Measurements from ENCODE around the gene FRK. TPM values are rescaled to one million over a fixed set of nuclear protein-coding genes. Genes with fewer than 3 reads are reported as not detected.
"Not testable (repeated sequence)": the region's sequence is repeated elsewhere in the genome, so short reads cannot be mapped to it uniquely, and the experiment has no call there.

Gene FRK
- total RNA-seq, 2 donors from 2014 or later = 7.9 to 9.1 TPM

- Histone ChIP-seq H3K27ac (no peak overlapping the region), H3K4me3 (no peak overlapping the region), H3K4me1 (no peaks in the 10 kb centered on the region), H3K9me3 (no peaks in the 10 kb centered on the region), H3K27me3 (no peaks in the 10 kb centered on the region), H3K36me3 (replicated peaks in 1 of 2; ENCODE audit: insufficient read depth in 1 of 2, low read depth in 2 of 2) (no peaks in the 10 kb centered on the region)
- no peak for TF ChIP-seq POLR2A (IDR thresholded peaks at IDR 0.05)
- TF ChIP-seq CTCF (IDR thresholded peaks at IDR 0.05) = no peak
- intact Hi-C loops (cut with DNase I) = no loop called here
- DNase-seq (no peak), ATAC-seq (no peak)
- 86 to 87% methylated on average over 7 to 8 of the region's 8 CpGs for WGBS, 2 donors
Observed at GRCh38 chr6:115935361-115935760, 125.3 kb downstream of the FRK start.

- ATAC-seq = no peak
- Histone ChIP-seq H3K36me3 (replicated peaks in 1 of 2; ENCODE audit: insufficient read depth in 1 of 2, low read depth in 2 of 2) (no peaks in the 10 kb centered on the region), H3K27ac (no peak overlapping the region), H3K27me3 (no peaks in the 10 kb centered on the region), H3K4me3 (no peak overlapping the region), H3K4me1 (no peaks in the 10 kb centered on the region), H3K9me3 (no peaks in the 10 kb centered on the region)
- DNase-seq = no peak
- WGBS, 2 donors = 91 to 100% methylated on average over 2 of the region's 2 CpGs
- intact Hi-C loops (cut with DNase I) = no loop called here
- no peak for TF ChIP-seq POLR2A (IDR thresholded peaks at IDR 0.05)
- no peak for TF ChIP-seq CTCF (IDR thresholded peaks at IDR 0.05)
Observed at GRCh38 chr6:115934829-115935228, 125.9 kb downstream of the FRK start.

GRCh38 chr6:115934145-115934544 is 126.5 kb downstream of the FRK start:
- Histone ChIP-seq H3K9me3 (no peaks in the 10 kb centered on the region), H3K27ac (no peak overlapping the region), H3K4me1 (no peaks in the 10 kb centered on the region), H3K4me3 (no peak overlapping the region), H3K27me3 (no peaks in the 10 kb centered on the region), H3K36me3 (replicated peaks in 1 of 2; ENCODE audit: insufficient read depth in 1 of 2, low read depth in 2 of 2) (no peaks in the 10 kb centered on the region)
- intact Hi-C loops (cut with DNase I) = no loop called here
- 87 to 92% methylated on average over 3 of the region's 3 CpGs for WGBS, 2 donors
- no peak for TF ChIP-seq CTCF (IDR thresholded peaks at IDR 0.05)
- no peak for ATAC-seq
- DNase-seq = no peak

- H3K27me3 ChIP-seq = no peaks in the 10 kb centered on the region
- no peaks in the 10 kb centered on the region for H3K9me3 ChIP-seq
- H3K36me3 ChIP-seq (replicated peaks in 1 of 2; ENCODE audit: insufficient read depth in 1 of 2, low read depth in 2 of 2) = no peaks in the 10 kb centered on the region
- no peak overlapping the region for H3K27ac ChIP-seq
- intact Hi-C loops (cut with DNase I) = no loop called here
- ATAC-seq (no peak), DNase-seq (no peak)
- no peak overlapping the region for H3K4me3 ChIP-seq
- no peak for TF ChIP-seq CTCF (IDR thresholded peaks at IDR 0.05)
- no peak for TF ChIP-seq POLR2A (IDR thresholded peaks at IDR 0.05)
- 43 to 84% methylated on average over 1 of the region's 1 CpG for WGBS, 2 donors
- H3K4me1 ChIP-seq = no peaks in the 10 kb centered on the region
Observed at GRCh38 chr6:115932481-115932880, 128.2 kb downstream of the FRK start.

GRCh38 chr6:115928000-115928399 is 132.7 kb downstream of the FRK start:
- H3K4me3 ChIP-seq; ATAC-seq; H3K36me3 ChIP-seq (replicated peaks in 1 of 2; ENCODE audit: insufficient read depth in 1 of 2, low read depth in 2 of 2); H3K4me1 ChIP-seq; H3K27me3 ChIP-seq; intact Hi-C loops (cut with DNase I); H3K27ac ChIP-seq; H3K9me3 ChIP-seq; DNase-seq: not testable (repeated sequence)
- 96% methylated on average over 22 of the region's 24 CpGs; no CpG with 5 or more reads in 1 of the 2 donors for WGBS, 2 donors
